CD4-positive, alpha-beta T cell treated with Interleukin-4 for 4 hours (primary cell): ENCODE data around the gene HNRNPD.
A peak's percentile ranks its signal among the peaks of the same experiment; 100 is the strongest.
"Not testable (repeated sequence)": the region's sequence is repeated elsewhere in the genome, so short reads cannot be mapped to it uniquely, and the experiment has no call there.

Source experiments
- DNase-seq: peaks from one replicate; pipeline ENCODE4 v3.0.0-alpha.2; 2020

The HNRNPD gene

DNA sequence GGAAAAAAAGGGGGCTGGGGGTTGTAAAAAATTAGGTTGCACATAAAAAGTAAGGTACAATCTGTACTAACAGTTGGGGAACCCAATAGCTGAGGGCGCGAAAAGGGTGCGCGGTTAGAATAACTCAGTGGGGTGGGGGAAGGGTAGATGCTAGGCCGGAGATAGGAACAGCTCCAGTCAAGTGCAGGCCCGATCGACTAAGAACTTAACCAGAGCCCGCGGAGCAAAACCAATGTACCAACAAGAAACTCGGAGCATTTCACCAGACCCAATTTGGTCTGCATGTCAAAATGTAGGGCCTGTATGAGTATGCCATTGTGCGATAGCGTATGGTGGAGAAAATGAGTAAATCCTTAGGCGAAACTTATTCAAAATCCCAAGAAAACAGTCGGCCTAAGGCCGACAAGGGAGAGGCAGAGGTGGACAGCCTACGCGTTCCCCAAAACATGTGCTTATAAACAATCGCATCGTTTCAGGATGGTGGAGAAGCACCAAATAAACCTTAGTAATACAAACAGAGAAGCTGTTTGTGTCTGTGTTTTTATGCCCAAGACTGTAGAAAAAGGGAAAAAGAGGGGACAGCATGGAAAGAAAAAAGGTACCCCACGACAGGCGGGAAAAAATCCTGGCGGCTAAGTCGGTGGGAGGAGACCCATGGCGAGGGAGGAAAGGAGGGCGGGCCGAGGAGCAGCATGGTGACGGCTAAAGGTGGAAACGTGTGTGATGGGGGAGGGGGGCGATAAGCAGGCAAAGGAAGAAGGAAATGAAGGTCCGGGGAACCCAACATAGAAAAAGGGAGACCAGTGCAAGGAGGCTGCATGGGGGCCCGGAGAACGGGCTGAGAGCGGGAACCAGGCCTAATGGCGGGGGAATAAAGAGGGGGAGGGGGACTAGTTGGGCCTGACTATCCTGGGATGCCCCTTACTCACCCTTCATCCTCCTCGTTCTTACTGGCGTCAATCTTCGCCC is 990 bp downstream of the HNRNPD start:
- peak; percentile 57 for DNase-seq

DNA sequence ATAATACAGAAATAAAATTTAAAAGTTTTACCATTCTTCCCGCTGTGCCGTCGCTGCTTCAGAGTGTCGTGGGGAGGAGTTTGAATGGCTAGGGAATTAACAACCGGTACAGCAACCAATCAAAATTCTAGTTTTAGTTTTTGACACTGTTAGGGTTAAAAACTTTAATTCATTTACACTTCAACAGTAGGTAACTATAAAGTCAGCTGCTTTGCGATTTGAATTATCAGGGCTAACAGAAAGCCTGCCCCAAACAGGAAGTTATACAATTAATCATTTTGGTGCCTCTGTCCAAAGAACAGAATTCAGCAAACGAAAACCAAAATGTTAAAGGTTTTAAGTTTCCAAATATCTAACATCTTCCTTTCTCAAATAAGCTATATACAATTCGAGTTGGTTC is 2.3 kb downstream of the HNRNPD start:
- DNase-seq = peak; percentile 26

DNA sequence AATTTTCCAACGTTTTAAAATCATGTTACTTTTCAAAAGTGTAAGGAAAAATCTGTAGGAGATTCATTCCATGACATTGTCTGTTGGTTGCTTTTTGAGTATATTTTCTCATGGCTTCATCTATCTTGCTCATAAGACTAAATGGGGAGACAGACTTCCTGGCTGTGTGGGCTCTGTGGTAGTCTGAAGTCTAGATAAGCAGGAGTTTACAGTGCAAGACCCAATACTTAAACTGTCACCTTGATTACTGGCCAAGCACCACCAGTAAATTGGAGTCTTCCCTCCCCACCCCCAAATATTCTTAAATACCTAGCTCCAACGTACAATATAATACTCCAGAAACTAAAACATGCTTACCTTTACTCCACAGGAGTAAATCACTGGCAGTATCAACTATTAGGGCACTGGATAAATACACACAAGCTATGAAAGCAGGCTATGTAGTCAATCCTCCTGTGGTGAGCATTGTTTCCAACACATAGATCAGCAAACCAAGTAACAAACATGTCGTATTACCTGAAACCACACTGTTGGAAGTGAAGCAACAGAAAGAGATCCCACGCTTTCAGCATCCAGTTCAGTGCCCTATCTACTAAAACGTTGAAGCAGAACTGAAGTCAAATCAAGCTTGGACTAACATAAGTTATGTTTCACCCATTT is 6.2 kb downstream of the HNRNPD start:
- peak; percentile 22 for DNase-seq

DNA sequence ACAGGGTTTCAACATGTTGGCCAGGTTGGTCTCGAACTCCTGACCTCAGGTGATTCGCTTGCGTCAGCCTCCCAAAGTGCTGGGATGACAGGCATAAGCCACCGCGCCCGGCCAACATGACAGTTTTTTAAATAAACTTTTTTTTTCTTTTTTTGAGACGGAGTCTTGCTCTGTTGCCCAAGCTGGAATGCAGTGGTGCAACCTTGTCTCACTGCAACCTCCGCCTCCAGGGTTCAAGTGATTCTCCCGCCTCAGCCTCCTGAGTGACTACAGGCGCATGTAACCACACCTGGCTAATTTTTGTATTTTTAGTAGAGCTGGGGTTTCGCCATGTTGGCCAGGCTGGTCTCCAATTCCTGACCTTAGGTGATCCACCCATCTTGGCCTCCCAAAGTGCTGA is 7.4 kb downstream of the HNRNPD start:
- DNase-seq = not testable (repeated sequence)

DNA sequence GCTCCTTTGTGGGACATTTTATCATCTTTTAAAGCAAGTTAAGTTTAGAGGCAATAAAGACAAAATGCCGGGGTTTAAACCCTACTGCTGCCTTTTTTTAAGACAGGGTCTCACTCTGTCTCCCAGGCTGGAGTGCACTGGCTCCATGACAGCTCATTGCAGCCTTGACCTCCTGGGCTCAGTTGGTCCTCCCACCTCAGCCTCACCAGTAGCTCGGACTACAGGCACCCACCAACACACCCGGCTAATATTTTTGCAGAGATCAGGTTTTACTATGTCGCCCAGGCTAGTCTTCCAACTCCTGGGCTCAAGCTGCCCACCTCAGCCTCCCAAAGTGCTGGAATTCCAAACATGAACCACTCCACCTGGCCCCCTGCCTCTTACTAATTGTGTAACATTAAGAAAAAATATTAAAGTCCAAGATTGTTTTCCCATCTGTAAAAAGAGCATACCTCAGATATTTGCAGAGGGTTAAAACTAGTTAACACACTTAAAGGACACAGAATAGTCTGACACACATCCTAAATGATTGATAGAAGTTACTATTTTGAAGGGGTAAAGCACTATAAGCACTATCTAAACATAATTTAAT is 9.8 kb downstream of the HNRNPD start:
- no peak for DNase-seq

DNA sequence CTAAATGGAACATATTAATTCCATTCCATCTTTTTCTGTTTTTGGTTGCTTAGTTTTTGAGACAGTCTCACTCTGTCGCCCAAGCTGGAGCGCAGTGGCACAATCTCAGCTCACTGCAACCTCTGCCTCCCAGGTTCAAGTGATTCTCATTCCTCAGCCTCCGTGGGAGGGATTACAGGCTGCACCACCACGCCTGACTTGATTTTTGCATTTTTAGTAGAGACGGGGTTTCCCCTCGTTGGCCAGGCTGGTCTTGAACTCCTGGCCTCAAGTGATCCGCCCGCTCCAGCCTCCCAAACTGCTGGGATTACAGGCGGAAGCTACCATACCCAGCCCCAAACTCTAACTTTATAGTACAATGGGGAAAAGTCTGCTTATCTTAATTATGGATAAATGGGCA is 11.2 kb downstream of the HNRNPD start:
- no peak for DNase-seq

DNA sequence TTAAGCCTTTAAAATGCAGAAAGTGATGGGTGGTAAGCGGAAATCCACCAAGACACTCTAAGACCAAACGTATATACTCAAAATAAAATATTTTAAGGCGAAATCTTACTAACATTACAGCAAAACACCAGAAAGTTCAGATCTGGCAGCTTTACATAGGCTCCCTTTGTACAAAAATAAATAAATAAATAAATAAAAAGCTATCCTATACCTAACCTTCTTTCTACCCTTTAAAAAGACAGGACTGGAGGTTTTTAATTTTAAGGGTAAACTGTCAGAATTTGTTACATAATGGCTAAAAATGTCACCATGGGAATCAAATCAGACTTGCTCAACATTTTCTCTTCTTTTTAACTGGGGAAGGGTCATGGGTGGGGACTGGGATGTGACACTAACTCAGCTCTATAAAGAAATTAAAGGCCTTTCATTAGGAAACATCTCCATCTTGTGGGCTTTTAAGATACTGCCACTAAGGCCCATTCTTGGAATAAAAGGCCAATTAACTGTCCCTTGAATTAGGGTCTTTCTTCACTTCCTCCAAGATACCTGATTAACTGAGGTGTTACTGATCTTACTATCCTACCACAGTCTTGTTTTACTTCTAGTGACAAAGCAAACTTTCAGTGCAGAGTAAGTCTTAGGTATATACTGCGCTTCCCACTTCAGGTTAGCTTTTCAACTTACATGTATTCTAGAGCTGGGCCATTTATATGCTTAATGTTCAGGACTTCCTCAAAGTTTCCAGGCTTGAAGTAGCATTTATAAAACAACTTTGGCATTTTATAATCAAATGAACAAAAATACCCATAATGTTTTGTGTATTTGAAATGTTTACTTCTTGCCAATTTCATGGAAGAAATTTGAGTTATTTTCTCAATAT is 13.3 kb downstream of the HNRNPD start:
- DNase-seq = peak; percentile 52

DNA sequence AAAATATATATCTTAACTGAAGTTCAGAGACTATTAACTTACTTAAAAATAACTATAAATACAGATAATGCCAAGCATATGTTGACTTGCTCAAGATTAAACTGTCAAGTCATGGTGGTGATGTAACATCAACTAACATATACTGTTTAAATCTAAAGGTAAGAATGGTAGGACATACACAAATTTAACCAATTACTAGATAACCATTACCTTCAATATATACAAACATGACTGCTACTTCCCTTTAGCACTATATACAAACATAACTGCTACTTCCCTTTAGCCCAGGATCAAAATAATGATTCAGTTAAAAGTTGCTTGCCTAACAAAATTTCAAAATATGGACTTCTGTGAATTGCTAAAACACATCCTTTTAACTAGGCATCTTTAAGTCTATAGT is 14.9 kb downstream of the HNRNPD start:
- no peak for DNase-seq

DNA sequence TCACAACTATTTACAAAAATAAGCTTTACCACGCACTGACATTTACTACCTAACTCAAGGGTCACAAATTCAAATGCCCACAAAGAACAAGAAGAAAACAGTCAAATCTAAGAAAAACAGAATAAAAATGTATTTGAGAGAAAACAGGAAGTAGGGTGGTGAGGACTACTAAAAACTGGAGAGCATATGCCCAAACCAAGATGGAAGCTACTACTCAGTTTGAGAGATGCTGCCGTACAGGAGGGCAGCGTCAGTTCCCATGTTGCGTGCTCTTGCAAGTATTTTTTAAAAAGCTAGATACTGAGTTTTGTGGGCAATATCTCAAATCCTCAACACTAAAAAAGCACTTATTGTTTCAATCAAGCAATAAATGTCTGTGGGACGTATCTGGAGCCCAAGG is 16.2 kb downstream of the HNRNPD start:
- no peak for DNase-seq

DNA sequence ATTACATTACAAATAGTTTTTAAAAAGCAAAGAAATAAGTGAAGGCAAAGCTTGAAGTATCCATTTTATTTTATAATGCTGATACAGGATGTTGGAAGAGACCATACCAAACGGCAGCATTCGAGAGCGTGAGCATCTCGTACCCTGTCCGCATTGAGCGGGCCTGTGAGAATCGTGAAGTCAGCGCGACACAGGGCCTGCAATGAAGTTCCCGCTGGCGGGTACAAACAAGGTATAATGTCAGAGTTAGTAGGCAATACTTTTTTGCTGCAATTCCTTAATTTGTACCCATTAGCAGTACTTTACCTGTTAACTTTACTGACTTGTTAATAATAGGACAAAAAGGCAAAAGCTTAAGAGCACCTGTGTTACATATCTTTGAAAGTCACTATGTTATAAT is 19.0 kb downstream of the HNRNPD start:
- no peak for DNase-seq

DNA sequence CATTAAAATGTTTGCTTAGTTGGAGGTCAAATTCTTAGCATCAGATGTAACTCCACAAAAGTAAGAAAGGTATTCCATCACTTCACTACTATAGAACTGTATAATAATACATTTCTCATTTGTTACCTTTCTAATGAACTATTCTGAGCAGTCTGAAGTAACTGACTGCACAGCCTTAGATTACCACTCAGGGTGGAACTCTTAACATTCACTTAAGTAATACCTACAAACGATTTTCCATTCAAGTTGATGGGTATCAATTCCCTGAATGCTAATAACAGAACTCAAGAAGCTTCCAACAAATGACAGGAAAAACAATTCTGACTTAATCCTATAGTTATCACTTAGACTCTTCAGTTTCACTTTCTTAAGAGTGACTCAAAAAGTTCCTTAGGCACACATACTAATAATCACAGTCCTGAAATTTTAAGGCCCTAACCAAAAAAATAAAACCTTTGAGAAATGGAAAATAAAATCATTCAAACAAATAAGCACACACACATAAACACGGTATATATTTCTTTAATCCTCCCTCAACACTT is 20.9 kb downstream of the HNRNPD start:
- no peak for DNase-seq

DNA sequence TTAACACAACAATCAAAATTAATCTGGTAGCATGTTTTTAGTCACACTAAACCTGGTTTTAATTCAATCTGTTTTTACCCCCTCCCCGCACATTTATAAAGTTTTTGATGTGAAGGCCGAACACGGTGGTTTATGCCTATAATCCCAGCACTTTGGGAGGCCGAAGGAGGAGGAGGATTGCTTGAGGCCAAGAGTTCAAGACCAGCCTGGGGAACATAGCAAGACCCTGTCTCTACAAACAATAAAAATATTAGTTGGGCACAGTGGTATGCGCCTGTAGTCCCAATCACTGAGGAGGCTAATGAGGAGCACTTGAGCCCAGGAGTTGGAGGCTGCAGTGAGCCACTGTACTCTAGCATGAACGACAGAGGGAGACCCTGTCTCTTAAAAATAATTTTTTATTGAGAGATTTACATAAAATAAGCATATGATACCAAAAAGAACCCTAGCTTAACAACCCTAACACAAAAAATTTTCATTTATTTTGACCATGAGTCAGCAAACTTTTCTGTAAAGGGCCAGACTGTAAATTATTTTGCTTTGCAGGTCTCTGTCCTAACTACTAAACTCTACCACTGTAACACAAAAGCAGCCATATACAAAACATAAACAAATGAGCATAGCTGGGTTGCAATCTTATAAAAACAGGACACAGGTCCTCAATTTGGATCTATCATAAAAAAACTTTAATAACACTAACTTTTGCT is 21.5 kb downstream of the HNRNPD start:
- DNase-seq = no peak

DNA sequence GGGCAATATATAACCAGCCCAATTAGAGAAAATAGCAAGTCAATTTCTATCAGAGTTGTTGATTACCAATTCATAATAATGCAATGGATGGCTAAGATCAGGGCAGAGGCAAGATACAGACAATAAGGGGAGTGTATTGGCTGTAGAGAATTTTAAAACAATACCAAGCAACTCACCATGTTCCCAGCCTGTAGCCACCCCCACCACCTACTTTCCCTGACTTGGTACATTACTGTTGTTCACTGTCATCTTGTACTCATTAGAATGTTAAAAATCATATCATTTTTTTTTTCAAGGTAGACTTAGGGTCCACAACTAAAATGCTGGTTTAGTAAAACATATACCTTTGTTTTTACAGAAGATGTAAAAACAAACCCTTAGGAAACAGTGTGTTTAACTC is 27.7 kb downstream of the HNRNPD start:
- DNase-seq = no peak

DNA sequence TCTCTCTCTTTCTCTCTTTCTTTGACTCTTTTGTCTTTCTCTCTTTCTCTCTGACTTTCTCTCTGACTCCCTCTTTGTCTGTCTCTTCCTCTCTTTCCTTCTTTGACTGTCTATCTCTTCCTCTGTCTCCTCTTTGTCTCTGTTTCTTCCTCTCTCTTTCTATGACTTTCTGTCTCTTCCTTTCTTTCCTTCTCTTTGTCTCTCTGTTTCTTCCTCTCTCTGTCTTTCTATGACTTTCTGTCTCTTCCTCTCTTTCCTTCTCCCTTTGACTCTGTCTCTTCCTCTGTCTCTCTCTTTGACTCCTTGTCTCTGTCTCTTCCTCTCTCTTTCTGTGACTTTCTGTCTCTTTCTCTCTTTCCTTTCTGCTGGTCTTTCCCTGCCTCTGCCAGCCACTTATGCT is 38.7 kb downstream of the HNRNPD start:
- DNase-seq = no peak

DNA sequence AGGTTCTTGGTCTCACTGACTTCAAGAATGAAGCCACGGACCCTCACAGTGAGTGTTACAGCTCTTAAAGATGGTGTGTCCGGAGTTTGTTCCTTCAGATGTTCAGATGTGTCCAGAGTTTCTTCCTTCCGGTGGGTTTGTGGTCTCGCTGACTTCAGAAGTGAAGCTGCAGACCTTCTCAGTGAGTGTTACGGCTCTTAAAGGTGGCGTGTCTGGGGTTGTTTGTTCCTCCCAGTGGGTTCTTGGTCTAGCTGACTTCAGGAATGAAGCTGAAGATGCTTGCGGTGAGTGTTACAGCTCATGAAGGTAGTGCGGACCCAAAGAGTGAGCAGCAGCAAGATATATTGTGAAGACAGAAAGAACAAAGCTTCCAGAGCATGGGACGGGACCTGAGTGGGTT is 40.1 kb downstream of the HNRNPD start:
- not testable (repeated sequence) for DNase-seq

DNA sequence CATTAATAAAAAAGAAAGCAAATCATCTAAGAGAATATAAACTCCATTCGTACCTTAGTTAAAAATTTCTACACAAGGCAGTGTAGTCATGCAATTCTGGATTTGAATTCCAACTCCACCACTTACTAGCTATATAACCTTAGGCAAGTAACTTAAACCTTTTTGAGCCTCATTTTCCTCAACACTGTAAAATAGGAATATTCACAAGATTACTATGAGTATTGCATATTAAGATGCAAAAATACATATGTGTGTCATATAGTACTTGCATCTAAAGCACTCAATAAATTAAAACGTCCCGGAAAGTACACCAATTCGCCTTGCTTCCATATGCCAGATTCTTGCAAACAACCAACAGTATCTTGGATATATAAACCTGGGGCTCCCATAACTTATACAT is 42.0 kb downstream of the HNRNPD start:
- DNase-seq = no peak

DNA sequence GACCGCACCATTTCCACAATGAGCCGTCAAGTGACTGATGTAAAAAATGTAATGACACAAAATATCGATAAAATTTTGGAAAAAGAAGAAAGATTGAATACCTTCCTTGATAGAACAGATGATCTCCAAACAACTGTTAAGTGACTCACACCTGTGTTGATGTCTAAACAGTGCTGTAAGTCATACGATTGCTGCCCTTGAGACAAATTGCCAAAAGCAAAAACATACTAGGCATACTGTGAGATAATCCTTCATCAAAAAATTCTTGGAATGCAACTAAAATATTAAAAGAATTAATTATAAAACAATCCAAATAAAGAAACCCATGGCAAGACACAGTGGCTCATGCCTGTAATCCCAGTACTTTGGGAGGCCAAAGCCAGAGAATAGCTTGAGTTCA is 53.4 kb downstream of the HNRNPD start:
- DNase-seq = no peak

DNA sequence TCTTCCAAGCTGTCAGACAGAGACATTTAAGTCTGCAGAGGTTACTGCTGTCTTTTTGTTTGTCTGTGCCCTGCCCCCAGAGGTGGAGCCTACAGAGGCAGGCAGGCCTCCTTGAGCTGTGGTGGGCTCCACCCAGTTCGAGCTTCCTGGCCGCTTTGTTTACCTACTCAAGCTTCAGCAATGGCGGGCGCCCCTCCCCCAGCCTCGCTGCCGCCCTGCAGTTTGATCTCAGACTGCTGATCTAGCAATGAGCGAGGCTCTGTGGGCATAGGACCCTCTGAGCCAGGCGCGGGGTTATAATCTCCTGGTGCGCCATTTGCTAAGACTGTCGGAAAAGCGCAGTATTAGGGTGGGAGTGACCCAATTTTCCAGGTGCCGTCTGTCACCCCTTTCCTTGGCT is 70.7 kb downstream of the HNRNPD start:
- DNase-seq = not testable (repeated sequence)
